Endodermal cell (in vitro differentiated cells): ENCODE data around the gene EDEM3. TPM values are rescaled to one million over a fixed set of nuclear protein-coding genes. Genes with fewer than 3 reads are reported as not detected.

Experiments
- DNase-seq: peaks from one replicate; pipeline ENCODE4 v3.0.0-alpha.2; 2017
- H3K27ac ChIP-seq: 2 replicates; pipeline ENCODE4 v1.5.1; 2013; ENCODE audit warnings: mild to moderate bottlenecking, low read depth, low read length, moderate library complexity
- H3K27me3 ChIP-seq: 2 replicates; pipeline ENCODE4 v1.6.1; 2013; ENCODE audit warnings: mild to moderate bottlenecking, low read length, moderate library complexity; ENCODE audit not compliant: insufficient read depth, control insufficient read depth, poor library complexity, severe bottlenecking
- H3K36me3 ChIP-seq: 2 replicates; pipeline ENCODE4 v1.7.0; 2013; ENCODE audit warnings: mild to moderate bottlenecking, low read length, moderate library complexity; ENCODE audit not compliant: control insufficient read depth, insufficient read depth
- H3K4me1 ChIP-seq: one replicate; pipeline ENCODE4 v1.7.0; 2013; ENCODE audit warnings: low read length; ENCODE audit not compliant: control insufficient read depth, insufficient read depth
- H3K4me3 ChIP-seq: 2 replicates; pipeline ENCODE4 v1.5.1; 2013; ENCODE audit warnings: mild to moderate bottlenecking, low read length, moderate library complexity
- H3K9ac ChIP-seq: 2 replicates; pipeline ENCODE4 v1.6.1; 2013; ENCODE audit warnings: mild to moderate bottlenecking, low read length, moderate library complexity; ENCODE audit not compliant: poor library complexity, severe bottlenecking; ENCODE audit errors: extremely low read depth
- H3K9me3 ChIP-seq: 2 replicates; pipeline ENCODE4 v1.6.1; 2013; ENCODE audit warnings: mild to moderate bottlenecking, low read length, moderate library complexity; ENCODE audit not compliant: control insufficient read depth
- H3K27ac Mint-ChIP-seq: 2 replicates; pipeline ENCODE4 v1.8.0; 2020; ENCODE audit warnings: mixed read lengths
- H3K27me3 Mint-ChIP-seq: 2 replicates; pipeline ENCODE4 v1.8.0; 2021; ENCODE audit warnings: mild to moderate bottlenecking, mixed read lengths; ENCODE audit not compliant: insufficient read depth
- H3K36me3 Mint-ChIP-seq: 2 replicates; pipeline ENCODE4 v1.8.0; 2020; ENCODE audit warnings: low read depth, mixed read lengths
- H3K4me1 Mint-ChIP-seq: 2 replicates; pipeline ENCODE4 v1.8.0; 2020; ENCODE audit warnings: mixed read lengths
- H3K4me3 Mint-ChIP-seq: 2 replicates; pipeline ENCODE4 v1.8.0; 2020; ENCODE audit warnings: mild to moderate bottlenecking, moderate library complexity, mixed read lengths
- H3K9me3 Mint-ChIP-seq: 2 replicates; pipeline ENCODE4 v1.8.0; 2020; ENCODE audit warnings: mild to moderate bottlenecking, mixed read lengths
- WGBS, 2 experiments: methylation state at CpG; one replicate each; pipeline versions ENCODE4 v1.1.5 to v1.1.7; 2013; ENCODE audit warnings: missing lambda C conversion rate in 2 of 2, mixed read lengths in 1 of 2; ENCODE audit not compliant: insufficient coverage in 1 of 2, insufficient read length in 1 of 2; 5-methylcytosine and 5-hydroxymethylcytosine counted together
- total RNA-seq, 2 donors: library from RNA; stranded (reverse); fragmentation: NEBNext Ultra II Directional in 1 of 2; extraction: Animal tissue kit (Norgen Biotek cat#: 25700) in 1 of 2; gene quantifications; 2 replicates in 1 of 2; 3 replicates in 1 of 2; pipeline ENCODE4 v1.2.1, GENCODE V29; 2021
- TF ChIP-seq, protein P1 (sequence below): fragments of 200-600 bp; sonication (generic); conservative IDR thresholded peaks from 2 replicates; pipeline ENCODE4 v1.5.0; 2021; ENCODE audit warnings: antibody characterized with exemption, mild to moderate bottlenecking

Gene EDEM3
- total RNA-seq, 2 donors from 2014 or later, result 17.0 to 22.0 TPM

DNA sequence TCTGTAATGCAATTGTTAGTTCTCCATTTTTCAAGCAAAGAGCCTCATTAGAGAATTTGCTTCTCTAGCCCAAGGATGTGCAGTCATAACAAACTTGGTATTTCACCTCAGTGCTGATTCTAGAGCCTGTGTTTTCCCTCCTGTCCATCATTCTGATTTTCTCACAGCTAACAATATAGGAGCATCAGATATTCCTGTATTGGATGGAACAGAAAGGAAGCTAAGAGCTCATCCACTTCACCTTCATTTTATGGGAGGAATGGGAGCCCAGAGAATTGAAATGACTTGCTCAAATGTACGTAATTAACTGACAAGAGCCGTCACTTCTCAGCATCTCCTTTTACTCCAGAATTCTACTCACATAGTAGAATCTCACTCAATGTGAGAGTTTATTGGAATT is 96.6 kb downstream of the EDEM3 start:
- peaks cover 23% of the 10 kb centered on the region for H3K4me1 Mint-ChIP-seq
- Histone ChIP-seq H3K27me3 (no peaks in the 10 kb centered on the region), H3K36me3 (no peaks in the 10 kb centered on the region), H3K9ac (no peak overlapping the region), H3K4me3 (no peak overlapping the region), H3K4me1 (peaks cover 13% of the 10 kb centered on the region), H3K27ac (no peak overlapping the region), H3K9me3 (no peaks in the 10 kb centered on the region)
- H3K27ac Mint-ChIP-seq, result no peak overlapping the region
- no peak for DNase-seq
- 100% methylated on average over 2 of the region's 2 CpGs; no CpG with 5 or more reads in 1 of the 2 experiments for WGBS, 2 experiments
- H3K9me3 Mint-ChIP-seq, result no peaks in the 10 kb centered on the region
- H3K27me3 Mint-ChIP-seq, result peaks cover 2% of the 10 kb centered on the region
- TF ChIP-seq, protein P1, sequence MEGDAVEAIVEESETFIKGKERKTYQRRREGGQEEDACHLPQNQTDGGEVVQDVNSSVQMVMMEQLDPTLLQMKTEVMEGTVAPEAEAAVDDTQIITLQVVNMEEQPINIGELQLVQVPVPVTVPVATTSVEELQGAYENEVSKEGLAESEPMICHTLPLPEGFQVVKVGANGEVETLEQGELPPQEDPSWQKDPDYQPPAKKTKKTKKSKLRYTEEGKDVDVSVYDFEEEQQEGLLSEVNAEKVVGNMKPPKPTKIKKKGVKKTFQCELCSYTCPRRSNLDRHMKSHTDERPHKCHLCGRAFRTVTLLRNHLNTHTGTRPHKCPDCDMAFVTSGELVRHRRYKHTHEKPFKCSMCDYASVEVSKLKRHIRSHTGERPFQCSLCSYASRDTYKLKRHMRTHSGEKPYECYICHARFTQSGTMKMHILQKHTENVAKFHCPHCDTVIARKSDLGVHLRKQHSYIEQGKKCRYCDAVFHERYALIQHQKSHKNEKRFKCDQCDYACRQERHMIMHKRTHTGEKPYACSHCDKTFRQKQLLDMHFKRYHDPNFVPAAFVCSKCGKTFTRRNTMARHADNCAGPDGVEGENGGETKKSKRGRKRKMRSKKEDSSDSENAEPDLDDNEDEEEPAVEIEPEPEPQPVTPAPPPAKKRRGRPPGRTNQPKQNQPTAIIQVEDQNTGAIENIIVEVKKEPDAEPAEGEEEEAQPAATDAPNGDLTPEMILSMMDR, result no peak
- H3K4me3 Mint-ChIP-seq, result no peak overlapping the region
- no peaks in the 10 kb centered on the region for H3K36me3 Mint-ChIP-seq

DNA sequence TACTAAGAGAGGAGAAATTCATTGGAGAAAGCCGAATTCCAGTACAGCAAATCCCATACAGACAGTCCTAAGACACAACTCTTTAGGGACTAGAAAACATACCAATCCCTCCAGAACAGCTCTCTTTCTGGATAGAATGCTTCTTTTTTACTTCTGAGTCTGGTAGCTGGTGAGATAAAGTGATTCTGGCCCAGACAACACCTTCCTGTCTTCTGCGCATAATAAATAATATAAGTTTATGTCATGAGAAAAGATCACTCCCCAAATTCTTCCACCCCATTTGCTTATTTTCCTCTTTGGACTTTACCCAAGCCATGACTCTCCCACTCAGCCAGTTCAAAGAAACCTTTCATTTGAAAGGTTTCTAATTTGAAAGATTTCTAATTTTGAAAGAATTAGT is 98.4 kb downstream of the EDEM3 start:
- TF ChIP-seq, protein P1, result no peak
- WGBS, 2 experiments, result 84% methylated on average over 2 of the region's 2 CpGs; no CpG with 5 or more reads in 1 of the 2 experiments

GRCh38 chr1:184655185-184655584 is 99.5 kb downstream of the EDEM3 start:
- Histone ChIP-seq H3K4me3 (no peak overlapping the region), H3K9me3 (peaks cover 10% of the 10 kb centered on the region), H3K9ac (no peak overlapping the region), H3K27me3 (no peaks in the 10 kb centered on the region), H3K36me3 (no peaks in the 10 kb centered on the region), H3K4me1 (no peaks in the 10 kb centered on the region), H3K27ac (no peak overlapping the region)
- Mint-ChIP-seq H3K36me3 (no peaks in the 10 kb centered on the region), H3K4me1 (peaks cover 2% of the 10 kb centered on the region), H3K27ac (no peak overlapping the region), H3K9me3 (peaks cover 10% of the 10 kb centered on the region), H3K4me3 (no peak overlapping the region), H3K27me3 (peaks cover 20% of the 10 kb centered on the region)
- no peak for DNase-seq
- TF ChIP-seq, protein P1, result no peak

More for the DNA sequence above, 98.4 kb downstream of the EDEM3 start:
- Mint-ChIP-seq H3K4me3 (no peak overlapping the region), H3K36me3 (no peaks in the 10 kb centered on the region), H3K27me3 (peaks cover 16% of the 10 kb centered on the region), H3K4me1 (peaks cover 12% of the 10 kb centered on the region), H3K9me3 (peaks cover 9% of the 10 kb centered on the region), H3K27ac (no peak overlapping the region)
- DNase-seq, result no peak
- Histone ChIP-seq H3K9me3 (peaks cover 10% of the 10 kb centered on the region), H3K4me1 (peaks cover 8% of the 10 kb centered on the region), H3K36me3 (no peaks in the 10 kb centered on the region), H3K9ac (no peak overlapping the region), H3K27ac (no peak overlapping the region), H3K4me3 (no peak overlapping the region), H3K27me3 (no peaks in the 10 kb centered on the region)
